GM18499 (cell line): ENCODE data around the gene SCYGR8.
A peak's percentile ranks its signal among the peaks of the same experiment; 100 is the strongest.

ENCODE experiments used
- ATAC-seq: cut with Tn5 transposase; IDR thresholded peaks from one replicate; pipeline ENCODE4 v1.9.1; 2021; ENCODE audit warnings: moderate number of reproducible peaks; ENCODE audit not compliant: insufficient read depth, unreplicated experiment

Gene SCYGR8

GRCh38 chr2:227759411-227760118, 13.9 kb downstream of the SCYGR8 start:
- no peak for ATAC-seq

GRCh38 chr2:227761740-227762476, 16.2 kb downstream of the SCYGR8 start:
- no peak for ATAC-seq

GRCh38 chr2:227765788-227766372, 20.2 kb downstream of the SCYGR8 start:
- ATAC-seq = no peak

DNA sequence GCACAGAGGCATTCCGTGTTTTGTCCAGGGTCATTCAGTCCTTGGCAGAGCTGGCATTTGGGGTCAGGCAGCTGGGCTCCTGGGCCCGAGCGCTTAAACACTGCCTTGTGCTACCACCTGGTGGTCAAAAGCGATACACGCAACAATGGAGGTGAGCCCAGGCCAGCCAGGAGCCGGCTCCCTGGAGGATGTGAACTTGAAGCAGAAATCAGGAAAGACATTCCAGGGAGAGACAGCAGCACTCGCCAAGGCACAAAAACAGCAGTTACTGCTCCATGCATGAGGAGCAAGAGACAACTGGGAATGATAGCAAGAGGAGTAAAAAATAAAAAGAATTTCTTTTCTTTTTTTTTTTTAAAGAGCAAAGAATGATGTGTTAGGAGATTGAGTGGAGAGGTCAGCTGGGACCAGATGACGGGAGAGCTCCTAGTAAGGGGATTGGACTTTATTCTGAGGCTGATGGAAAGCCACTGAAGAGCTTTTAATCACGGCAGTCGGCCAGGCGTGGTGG, 20.7 kb downstream of the SCYGR8 start:
- peak; percentile 91 for ATAC-seq

DNA sequence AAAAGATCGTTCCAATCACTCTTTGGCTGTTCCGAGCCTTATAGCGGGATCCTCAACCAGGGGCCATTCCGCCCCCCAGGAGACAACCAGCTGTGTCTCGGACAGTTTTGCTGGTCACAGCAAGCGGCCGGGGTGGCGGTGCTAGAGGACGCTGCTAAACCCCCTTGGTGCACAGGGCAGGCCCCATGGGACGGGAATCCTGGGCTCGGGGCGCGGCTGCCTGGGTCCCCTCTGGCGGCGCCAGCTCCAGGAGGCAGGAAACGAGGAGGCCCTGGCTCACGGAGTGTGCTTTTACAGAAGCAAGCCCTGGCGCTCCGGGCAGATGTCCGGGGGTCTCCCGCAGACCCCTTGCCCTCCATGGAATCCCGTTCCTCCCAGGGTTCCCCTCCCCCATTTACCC, 22.1 kb downstream of the SCYGR8 start:
- no peak for ATAC-seq

GRCh38 chr2:227772197-227772661, 26.5 kb downstream of the SCYGR8 start:
- ATAC-seq = no peak

GRCh38 chr2:227772932-227773331, 27.2 kb downstream of the SCYGR8 start:
- ATAC-seq = no peak

- ATAC-seq = no peak
Observed at GRCh38 chr2:227774011-227774624, 28.4 kb downstream of the SCYGR8 start.

GRCh38 chr2:227774895-227775842, 29.5 kb downstream of the SCYGR8 start:
- ATAC-seq = no peak

GRCh38 chr2:227780981-227781615, 35.4 kb downstream of the SCYGR8 start:
- ATAC-seq = no peak

DNA sequence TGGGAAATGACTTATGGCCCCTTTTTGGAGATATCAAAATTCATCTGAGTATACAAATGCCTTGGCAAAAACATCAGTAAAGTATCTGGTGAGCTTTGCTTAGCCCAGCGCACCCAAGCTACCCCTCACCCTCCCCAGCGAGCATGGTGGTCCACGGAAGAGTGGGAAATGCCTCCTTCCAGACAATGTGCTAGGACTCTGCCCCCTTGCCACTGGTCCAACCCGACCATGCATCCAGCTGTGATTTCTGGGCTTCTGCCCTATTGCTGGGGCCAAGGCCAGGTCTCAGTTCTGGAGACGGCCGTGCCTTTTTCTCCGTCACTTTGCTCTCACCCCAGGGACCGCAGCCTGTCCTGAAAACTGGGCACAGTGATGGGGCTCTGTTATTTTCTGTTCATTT, 36.1 kb downstream of the SCYGR8 start:
- no peak for ATAC-seq

DNA sequence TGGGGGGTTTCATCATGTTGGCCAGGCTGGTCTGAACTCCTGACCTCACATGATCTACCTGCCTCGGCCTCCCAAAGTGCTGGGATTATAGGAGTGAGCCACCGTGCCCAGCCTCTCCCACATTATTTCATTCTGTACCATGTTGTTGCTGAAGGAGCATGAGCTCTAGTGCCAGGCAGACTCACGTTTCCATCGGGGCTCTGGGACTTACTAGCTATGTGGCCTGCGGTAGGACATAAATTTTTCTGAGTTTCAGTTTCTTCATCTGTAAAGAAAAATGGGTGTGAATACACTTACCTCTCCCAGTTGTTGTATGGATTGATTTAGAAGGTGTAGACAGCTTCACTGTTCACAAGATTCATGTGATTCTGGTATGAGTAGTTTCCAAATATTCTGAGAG, 37.1 kb downstream of the SCYGR8 start:
- ATAC-seq = no peak

DNA sequence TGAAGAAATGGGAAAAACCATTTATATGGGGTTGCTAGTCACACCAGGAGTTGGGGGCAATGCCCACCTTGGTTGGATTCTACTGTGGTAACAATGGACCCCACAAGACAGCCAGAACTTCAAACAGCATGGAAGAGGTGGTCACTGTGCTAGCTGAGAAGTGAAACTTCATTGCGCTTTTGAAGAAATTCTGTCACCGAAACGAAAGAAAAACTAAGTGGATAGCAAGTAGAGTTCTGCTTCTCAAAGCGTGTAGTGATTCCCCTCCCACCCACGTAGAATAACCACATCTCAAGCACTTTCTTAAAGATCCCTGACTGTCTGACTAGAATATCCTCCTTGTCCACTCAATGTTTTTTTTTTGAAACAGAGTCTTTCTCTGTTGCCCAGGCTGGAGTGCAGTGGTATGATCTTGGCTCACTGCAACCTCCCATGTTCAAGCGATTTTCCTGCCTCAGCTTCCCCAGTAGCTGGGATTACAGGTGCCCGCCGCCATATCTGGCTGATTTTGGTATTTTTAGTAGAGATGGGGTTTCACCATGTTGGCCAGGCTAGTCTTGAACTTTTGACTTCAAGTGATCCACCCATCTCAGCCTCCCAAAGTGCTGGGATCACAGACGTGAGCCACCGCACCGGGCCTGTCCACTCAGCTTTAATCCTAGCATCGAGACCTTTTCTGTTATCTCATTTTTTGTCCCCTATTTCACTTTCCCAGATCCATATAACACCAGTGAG, 37.9 kb downstream of the SCYGR8 start:
- peak; percentile 97 for ATAC-seq

- ATAC-seq = no peak
Observed at GRCh38 chr2:227785293-227785692, 39.6 kb downstream of the SCYGR8 start.

DNA sequence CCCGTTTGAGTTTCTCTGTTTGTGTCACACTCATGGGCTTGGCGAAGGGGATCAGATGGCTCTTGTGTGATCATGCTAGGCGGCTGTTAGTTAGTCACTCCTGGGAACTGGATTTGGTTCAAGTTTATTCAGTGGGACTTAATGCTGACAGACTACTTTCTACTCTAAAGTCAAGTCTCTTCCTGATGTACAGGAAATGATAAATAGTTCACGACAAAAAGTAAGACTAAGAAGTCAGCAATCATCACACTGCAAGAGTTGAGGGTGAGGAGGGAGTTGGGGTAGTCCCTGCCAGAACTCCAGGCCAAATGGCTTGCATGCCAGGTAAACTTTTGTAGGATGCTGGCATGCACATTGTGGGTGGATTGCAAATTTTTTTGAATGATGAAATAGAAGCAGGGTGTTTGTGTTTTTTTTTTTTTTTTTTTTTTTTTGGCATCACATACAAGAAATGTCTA, 42.9 kb downstream of the SCYGR8 start:
- no peak for ATAC-seq

DNA sequence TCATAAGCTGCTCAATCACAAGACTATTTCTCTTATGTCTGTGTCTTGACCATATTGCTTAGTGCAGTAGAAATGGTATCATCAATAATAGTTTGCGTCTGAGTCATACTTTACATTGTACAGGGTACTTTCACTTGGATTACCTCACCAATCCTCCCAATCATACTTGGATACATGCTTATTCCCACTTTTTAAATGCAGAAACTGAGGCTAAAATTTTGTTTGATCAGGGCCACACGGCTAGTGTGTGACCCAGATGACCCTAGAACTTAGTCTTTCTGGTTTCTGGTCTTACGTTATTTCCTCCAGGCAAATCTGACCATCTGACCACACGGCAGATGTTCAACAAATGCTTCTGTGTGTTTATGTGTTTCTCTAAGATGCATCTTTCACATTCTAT, 44.1 kb downstream of the SCYGR8 start:
- no peak for ATAC-seq

GRCh38 chr2:227793148-227793712, 47.5 kb downstream of the SCYGR8 start:
- ATAC-seq = no peak
